Upper lobe of right lung (tissue), 1 donor: Measurements from ENCODE around the gene CYB5B. TPM values are rescaled to one million over a fixed set of nuclear protein-coding genes. Genes with fewer than 3 reads are reported as not detected.

Source experiments
- ATAC-seq: fragments of 200-7000 bp; cut with Tn5 transposase; one replicate; pipeline ENCODE4 v1.9.1; 2020; ENCODE audit warnings: mild to moderate bottlenecking, moderate library complexity
- DNase-seq: peaks from one replicate; pipeline ENCODE4 v3.0.0-alpha.2; 2020
- H3K27ac ChIP-seq: fragments of 200-600 bp; one replicate; pipeline ENCODE4 v1.8.0; 2022
- H3K27me3 ChIP-seq: fragments of 200-600 bp; one replicate; pipeline ENCODE4 v1.8.0; 2022; ENCODE audit warnings: mild to moderate bottlenecking
- H3K36me3 ChIP-seq: fragments of 200-600 bp; one replicate; pipeline ENCODE4 v1.8.0; 2022
- H3K4me1 ChIP-seq: fragments of 200-600 bp; one replicate; pipeline ENCODE4 v1.8.0; 2022
- H3K4me3 ChIP-seq: fragments of 200-600 bp; one replicate; pipeline ENCODE4 v1.8.0; 2022; ENCODE audit warnings: mild to moderate bottlenecking
- H3K9me3 ChIP-seq: fragments of 200-600 bp; one replicate; pipeline ENCODE4 v1.8.0; 2022
- CTCF ChIP-seq: fragments of 200-600 bp; IDR thresholded peaks from one replicate; pipeline ENCODE4 v1.8.0; 2022; ENCODE audit warnings: antibody characterized with exemption
- intact Hi-C: fragments of 100-400 bp; cut with DNase I; formaldehyde crosslinking; loops from one replicate; pipeline ENCODE4 v1.11.0; 2022
- total RNA-seq: library from RNA; stranded (reverse); fragmentation: NEBNext Ultra II Directional; extraction: Animal tissue kit (Norgen Biotek cat#: 25700); gene quantifications from one replicate; pipeline ENCODE4 v1.2.1, GENCODE V29; 2021
- donor health status: DM: no; HTN: yes; CAD: no; lungs with severe emphysema.

The CYB5B gene
- total RNA-seq, 1 donor from 2014 or later: 88.4 TPM

- H3K4me3 ChIP-seq: no peak overlapping the region
- no peaks in the 10 kb centered on the region for H3K9me3 ChIP-seq
- H3K4me1 ChIP-seq: no peaks in the 10 kb centered on the region
- DNase-seq: no peak
- no peak for TF ChIP-seq CTCF
- no peak for ATAC-seq
- H3K27me3 ChIP-seq: no peaks in the 10 kb centered on the region
- no peaks in the 10 kb centered on the region for H3K36me3 ChIP-seq
- intact Hi-C loops: no loop called here
- H3K27ac ChIP-seq: no peak overlapping the region
Observed at GRCh38 chr16:69509125-69509524, 84.7 kb downstream of the CYB5B start.

DNA sequence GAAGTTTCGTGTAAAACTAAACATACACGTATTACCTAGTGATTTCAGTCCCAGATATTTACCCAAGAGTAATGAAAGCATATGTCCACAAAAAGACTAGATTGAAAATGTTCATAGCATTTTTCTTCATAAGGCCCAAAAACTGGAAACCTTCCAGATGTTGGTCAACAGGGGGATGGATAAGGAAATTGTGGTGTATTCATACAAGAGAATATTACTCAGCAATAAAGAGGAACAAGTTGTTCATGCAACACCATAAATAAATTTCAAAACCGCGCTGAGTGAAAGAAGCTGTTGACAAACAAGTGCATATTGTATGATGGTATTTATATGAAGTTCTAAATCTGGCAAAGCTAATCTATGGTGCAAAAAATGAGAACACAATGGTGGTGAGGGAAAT, 87.2 kb downstream of the CYB5B start:
- ATAC-seq (no peak), DNase-seq (no peak)
- intact Hi-C loops: no loop called here
- no peaks in the 10 kb centered on the region for H3K36me3 ChIP-seq
- H3K4me1 ChIP-seq: no peaks in the 10 kb centered on the region
- no peak for TF ChIP-seq CTCF
- no peak overlapping the region for H3K4me3 ChIP-seq
- no peaks in the 10 kb centered on the region for H3K27me3 ChIP-seq
- H3K9me3 ChIP-seq: no peaks in the 10 kb centered on the region
- no peak overlapping the region for H3K27ac ChIP-seq

- intact Hi-C loops: no loop called here
- ATAC-seq (peak; percentile 50), DNase-seq (no peak)
- Histone ChIP-seq H3K9me3 (no peaks in the 10 kb centered on the region), H3K36me3 (no peaks in the 10 kb centered on the region), H3K27me3 (no peaks in the 10 kb centered on the region), H3K4me3 (no peak overlapping the region), H3K27ac (no peak overlapping the region), H3K4me1 (no peaks in the 10 kb centered on the region)
- no peak for TF ChIP-seq CTCF
Observed at GRCh38 chr16:69513180-69513966, 89.0 kb downstream of the CYB5B start.

GRCh38 chr16:69514356-69514755, 89.9 kb downstream of the CYB5B start:
- DNase-seq (no peak), ATAC-seq (peak; percentile 76)
- Histone ChIP-seq H3K36me3 (no peaks in the 10 kb centered on the region), H3K27ac (no peak overlapping the region), H3K4me1 (no peaks in the 10 kb centered on the region), H3K4me3 (no peak overlapping the region), H3K27me3 (no peaks in the 10 kb centered on the region), H3K9me3 (no peaks in the 10 kb centered on the region)
- intact Hi-C loops: no loop called here
- no peak for TF ChIP-seq CTCF

Other genes starting within 250 kb of the CYB5B start
- 44.6 TPM for gene SNTB2, start 237.5 kb upstream of the CYB5B start, total RNA-seq
- 28.9 TPM for gene VPS4A, start 113.3 kb upstream of the CYB5B start, total RNA-seq
- gene PDF, start 94.0 kb upstream of the CYB5B start, total RNA-seq: 8.8 TPM
- gene COG8, start 85.1 kb upstream of the CYB5B start, total RNA-seq: 32.3 TPM
- gene NIP7, start 84.8 kb upstream of the CYB5B start, total RNA-seq: 20.8 TPM
- gene TMED6, start 72.8 kb upstream of the CYB5B start, total RNA-seq: 0.69 TPM
- 33.0 TPM for gene TERF2, start 38.6 kb upstream of the CYB5B start, total RNA-seq
- gene NFAT5, start 141.3 kb downstream of the CYB5B start, total RNA-seq: 62.3 TPM